Activated T-cell treated with anti-CD3 and anti-CD28 coated beads, Interleukin-2, amount 50 U/mL, for 4 hours (primary cell): ENCODE results near the gene GRIK2. TPM values are rescaled to one million over a fixed set of nuclear protein-coding genes. Genes with fewer than 3 reads are reported as not detected.

Experiments
- ATAC-seq, 2 donors: fragments of 200-7000 bp; cut with Tn5 transposase; one replicate each; pipeline ENCODE4 v1.10.0; 2021
- DNase-seq: peaks from one replicate; pipeline ENCODE4 v3.0.0-alpha.2; 2020
- H3K27me3 Mint-ChIP-seq: one replicate; pipeline ENCODE4 v1.8.0; 2021; ENCODE audit warnings: low read depth, mixed read lengths
- H3K36me3 Mint-ChIP-seq: one replicate; pipeline ENCODE4 v1.8.0; 2022; ENCODE audit warnings: mixed read lengths; ENCODE audit not compliant: insufficient read depth
- H3K4me1 Mint-ChIP-seq: one replicate; pipeline ENCODE4 v1.8.0; 2021; ENCODE audit warnings: low read depth, mixed read lengths
- H3K4me3 Mint-ChIP-seq: one replicate; pipeline ENCODE4 v1.8.0; 2021; ENCODE audit warnings: mild to moderate bottlenecking, moderate library complexity, mixed read lengths
- H3K9me3 Mint-ChIP-seq: one replicate; pipeline ENCODE4 v1.8.0; 2021; ENCODE audit warnings: mixed read lengths
- total RNA-seq, 3 donors: library from RNA; stranded (reverse); gene quantifications; one replicate each; pipeline ENCODE4 v1.2.1, GENCODE V29; 2021

The GRIK2 gene
- total RNA-seq, 3 donors from 2014 or later: not detected

GRCh38 chr6:101517632-101518031 is 124.1 kb downstream of the GRIK2 start:
- Mint-ChIP-seq H3K4me1 (no peaks in the 10 kb centered on the region), H3K4me3 (no peak overlapping the region), H3K9me3 (peaks cover 6% of the 10 kb centered on the region), H3K36me3 (no peaks in the 10 kb centered on the region), H3K27me3 (no peaks in the 10 kb centered on the region)
- DNase-seq: no peak
- no peak for ATAC-seq

GRCh38 chr6:101522254-101522653 is 128.7 kb downstream of the GRIK2 start:
- Mint-ChIP-seq H3K4me1 (no peaks in the 10 kb centered on the region), H3K4me3 (no peak overlapping the region), H3K27me3 (no peaks in the 10 kb centered on the region), H3K36me3 (no peaks in the 10 kb centered on the region), H3K9me3 (peaks cover 10% of the 10 kb centered on the region)
- ATAC-seq: no peak
- no peak for DNase-seq

GRCh38 chr6:101527467-101527866 is 134.0 kb downstream of the GRIK2 start:
- H3K4me1 Mint-ChIP-seq: no peaks in the 10 kb centered on the region
- no peaks in the 10 kb centered on the region for H3K27me3 Mint-ChIP-seq
- peaks cover 9% of the 10 kb centered on the region for H3K9me3 Mint-ChIP-seq
- no peaks in the 10 kb centered on the region for H3K36me3 Mint-ChIP-seq
- H3K4me3 Mint-ChIP-seq: no peak overlapping the region
- DNase-seq (no peak), ATAC-seq (no peak)

GRCh38 chr6:101528801-101529200 is 135.3 kb downstream of the GRIK2 start:
- Mint-ChIP-seq H3K4me1 (no peaks in the 10 kb centered on the region), H3K27me3 (no peaks in the 10 kb centered on the region), H3K9me3 (peaks cover 3% of the 10 kb centered on the region), H3K4me3 (no peak overlapping the region), H3K36me3 (no peaks in the 10 kb centered on the region)
- no peak for DNase-seq
- ATAC-seq: no peak

- Mint-ChIP-seq H3K36me3 (no peaks in the 10 kb centered on the region), H3K27me3 (no peaks in the 10 kb centered on the region), H3K9me3 (peaks cover 3% of the 10 kb centered on the region), H3K4me1 (no peaks in the 10 kb centered on the region), H3K4me3 (no peak overlapping the region)
- ATAC-seq (no peak), DNase-seq (no peak)
These were observed 138.0 kb downstream of the GRIK2 start for GRCh38 chr6:101531538-101531937.

GRCh38 chr6:101534386-101534785 is 140.9 kb downstream of the GRIK2 start:
- Mint-ChIP-seq H3K36me3 (no peaks in the 10 kb centered on the region), H3K9me3 (peaks cover 3% of the 10 kb centered on the region), H3K4me3 (no peak overlapping the region), H3K27me3 (no peaks in the 10 kb centered on the region), H3K4me1 (no peaks in the 10 kb centered on the region)
- DNase-seq: no peak
- no peak for ATAC-seq

GRCh38 chr6:101534821-101535220 is 141.3 kb downstream of the GRIK2 start:
- Mint-ChIP-seq H3K4me1 (no peaks in the 10 kb centered on the region), H3K4me3 (no peak overlapping the region), H3K36me3 (no peaks in the 10 kb centered on the region), H3K9me3 (peaks cover 3% of the 10 kb centered on the region), H3K27me3 (no peaks in the 10 kb centered on the region)
- DNase-seq (no peak), ATAC-seq (no peak)

GRCh38 chr6:101537753-101538316 is 144.3 kb downstream of the GRIK2 start:
- Mint-ChIP-seq H3K9me3 (no peaks in the 10 kb centered on the region), H3K36me3 (no peaks in the 10 kb centered on the region), H3K27me3 (no peaks in the 10 kb centered on the region), H3K4me3 (no peak overlapping the region), H3K4me1 (no peaks in the 10 kb centered on the region)
- DNase-seq (no peak), ATAC-seq (no peak)

- H3K9me3 Mint-ChIP-seq: no peaks in the 10 kb centered on the region
- ATAC-seq: no peak
- no peaks in the 10 kb centered on the region for H3K4me1 Mint-ChIP-seq
- DNase-seq: no peak
- no peaks in the 10 kb centered on the region for H3K36me3 Mint-ChIP-seq
- H3K27me3 Mint-ChIP-seq: no peaks in the 10 kb centered on the region
- no peak overlapping the region for H3K4me3 Mint-ChIP-seq
These were observed 146.2 kb downstream of the GRIK2 start for GRCh38 chr6:101539510-101540245.

GRCh38 chr6:101541894-101542293 is 148.4 kb downstream of the GRIK2 start:
- H3K36me3 Mint-ChIP-seq: no peaks in the 10 kb centered on the region
- H3K27me3 Mint-ChIP-seq: no peaks in the 10 kb centered on the region
- no peaks in the 10 kb centered on the region for H3K4me1 Mint-ChIP-seq
- DNase-seq: no peak
- no peak for ATAC-seq
- H3K4me3 Mint-ChIP-seq: no peak overlapping the region
- H3K9me3 Mint-ChIP-seq: no peaks in the 10 kb centered on the region

GRCh38 chr6:101543796-101544195 is 150.3 kb downstream of the GRIK2 start:
- Mint-ChIP-seq H3K4me3 (no peak overlapping the region), H3K36me3 (no peaks in the 10 kb centered on the region), H3K9me3 (peaks cover 5% of the 10 kb centered on the region), H3K4me1 (no peaks in the 10 kb centered on the region), H3K27me3 (no peaks in the 10 kb centered on the region)
- no peak for ATAC-seq
- no peak for DNase-seq

- DNase-seq (no peak), ATAC-seq (no peak)
- no peaks in the 10 kb centered on the region for H3K27me3 Mint-ChIP-seq
- peaks cover 5% of the 10 kb centered on the region for H3K9me3 Mint-ChIP-seq
- H3K4me1 Mint-ChIP-seq: no peaks in the 10 kb centered on the region
- no peaks in the 10 kb centered on the region for H3K36me3 Mint-ChIP-seq
- H3K4me3 Mint-ChIP-seq: no peak overlapping the region
These were observed 150.8 kb downstream of the GRIK2 start for GRCh38 chr6:101544286-101544685.

- no peak for DNase-seq
- no peaks in the 10 kb centered on the region for H3K27me3 Mint-ChIP-seq
- no peak for ATAC-seq
- H3K4me1 Mint-ChIP-seq: no peaks in the 10 kb centered on the region
- H3K36me3 Mint-ChIP-seq: no peaks in the 10 kb centered on the region
- peaks cover 5% of the 10 kb centered on the region for H3K9me3 Mint-ChIP-seq
- H3K4me3 Mint-ChIP-seq: no peak overlapping the region
These were observed 151.7 kb downstream of the GRIK2 start for GRCh38 chr6:101545191-101545590.

GRCh38 chr6:101550451-101550850 is 156.9 kb downstream of the GRIK2 start:
- H3K27me3 Mint-ChIP-seq: no peaks in the 10 kb centered on the region
- ATAC-seq (no peak), DNase-seq (no peak)
- no peaks in the 10 kb centered on the region for H3K36me3 Mint-ChIP-seq
- H3K4me1 Mint-ChIP-seq: no peaks in the 10 kb centered on the region
- no peak overlapping the region for H3K4me3 Mint-ChIP-seq
- H3K9me3 Mint-ChIP-seq: peaks cover 5% of the 10 kb centered on the region

- no peak for DNase-seq
- Mint-ChIP-seq H3K27me3 (no peaks in the 10 kb centered on the region), H3K4me3 (no peak overlapping the region), H3K36me3 (no peaks in the 10 kb centered on the region), H3K9me3 (no peaks in the 10 kb centered on the region), H3K4me1 (no peaks in the 10 kb centered on the region)
- no peak for ATAC-seq
These were observed 160.7 kb downstream of the GRIK2 start for GRCh38 chr6:101554231-101554630.
